Thymus (tissue), 11 donors: Measurements from ENCODE around the gene EDNRA. TPM values are rescaled to one million over a fixed set of nuclear protein-coding genes. Genes with fewer than 3 reads are reported as not detected.
A peak's percentile ranks its signal among the peaks of the same experiment; 100 is the strongest.

Source experiments
- DNase-seq, 9 donors: peaks; one replicate each; pipeline ENCODE4 v3.0.0-alpha.2; 2013; ENCODE audit warnings: low spot score in 9 of 9, low read depth in 6 of 9, missing footprints in 1 of 9
- H3K27ac ChIP-seq, 2 donors: one replicate each; pipeline ENCODE4 v1.5.1; 2013; ENCODE audit warnings: control low read depth in 1 of 2, low read depth in 1 of 2, low read length in 1 of 2, mild to moderate bottlenecking in 1 of 2, moderate library complexity in 1 of 2
- H3K27me3 ChIP-seq, 2 donors: one replicate each; pipeline ENCODE4 v1.5.1; 2013; ENCODE audit warnings: low read length in 1 of 2; ENCODE audit not compliant: control insufficient read depth in 2 of 2, insufficient read depth in 1 of 2
- H3K36me3 ChIP-seq, 2 donors: one replicate each; pipeline ENCODE4 v1.5.1; 2013; ENCODE audit warnings: low read length in 1 of 2, mild to moderate bottlenecking in 1 of 2, moderate library complexity in 1 of 2; ENCODE audit not compliant: control insufficient read depth in 2 of 2, insufficient read depth in 2 of 2
- H3K4me1 ChIP-seq, 2 donors: one replicate each; pipeline ENCODE4 v1.5.1; 2013; ENCODE audit warnings: low read length in 2 of 2; ENCODE audit not compliant: control insufficient read depth in 2 of 2, insufficient read depth in 2 of 2
- H3K4me3 ChIP-seq, 2 donors: one replicate each; pipeline ENCODE4 v1.5.1; 2013; ENCODE audit warnings: low read length in 2 of 2, control low read depth in 1 of 2, mild to moderate bottlenecking in 1 of 2
- H3K9me3 ChIP-seq, 2 donors: one replicate each; pipeline ENCODE4 v1.5.1; 2013; ENCODE audit warnings: low read length in 1 of 2, mild to moderate bottlenecking in 1 of 2; ENCODE audit not compliant: control insufficient read depth in 2 of 2, insufficient read depth in 1 of 2
- WGBS: extraction: QIAGEN DNeasy Blood & Tissue Kit; methylation state at CpG from one replicate; pipeline ENCODE4 v1.1.7; 2013; 5-methylcytosine and 5-hydroxymethylcytosine counted together
- polyA plus RNA-seq: library from polyadenylated mRNA; stranded (reverse); fragments of 200-250 nt; gene quantifications from one replicate; pipeline ENCODE4 v1.2.3, GENCODE V29; 2013
- total RNA-seq: library from RNA; stranded (reverse); fragments of 120-200 nt; gene quantifications from one replicate; pipeline ENCODE4 v1.2.4, GENCODE V29; 2013
- donor health status: healthy.

Gene EDNRA
- total and polyA plus RNA-seq, 2 donors, result 4.7 to 10.1 TPM

DNA sequence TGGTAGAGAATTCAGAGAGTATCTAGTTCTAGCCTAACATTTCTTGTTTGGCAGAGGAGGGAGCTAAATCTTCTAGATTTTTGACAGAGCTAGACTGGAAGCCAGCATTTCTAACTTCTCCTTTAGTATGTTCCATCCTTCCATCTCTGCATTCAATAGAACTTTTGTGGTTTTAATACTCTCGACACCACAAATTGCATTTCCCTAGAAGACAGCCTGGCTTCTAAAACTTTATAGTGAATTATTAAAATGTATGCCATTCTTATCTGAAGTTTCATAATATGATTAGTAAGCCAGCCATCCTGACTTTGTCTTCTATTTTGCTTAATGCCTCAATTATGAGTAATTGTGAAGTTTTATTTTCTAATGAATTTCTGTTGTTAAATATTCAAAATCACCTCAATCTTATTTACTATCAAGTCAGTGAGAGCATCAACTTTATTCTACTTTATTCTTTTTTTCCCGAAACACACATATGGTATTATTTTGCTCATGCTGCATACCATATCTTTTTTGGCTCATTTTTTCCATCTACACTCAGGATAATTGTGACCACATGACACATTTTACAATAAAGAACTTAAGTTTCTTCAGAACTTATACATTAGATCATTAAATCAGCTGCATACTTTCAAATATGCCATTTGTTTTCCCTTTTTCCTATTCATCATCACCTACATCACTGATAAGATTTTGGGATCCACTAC is 30.2 kb downstream of the EDNRA start:
- Histone ChIP-seq H3K4me1 (no peaks in the 10 kb centered on the region), H3K4me3 (no peak overlapping the region), H3K27me3 (no peaks in the 10 kb centered on the region), H3K27ac (no peak overlapping the region), H3K36me3 (no peaks in the 10 kb centered on the region), H3K9me3 (no peaks in the 10 kb centered on the region)
- DNase-seq, result no peak
- 76% methylated on average over 2 of the region's 2 CpGs for WGBS

DNA sequence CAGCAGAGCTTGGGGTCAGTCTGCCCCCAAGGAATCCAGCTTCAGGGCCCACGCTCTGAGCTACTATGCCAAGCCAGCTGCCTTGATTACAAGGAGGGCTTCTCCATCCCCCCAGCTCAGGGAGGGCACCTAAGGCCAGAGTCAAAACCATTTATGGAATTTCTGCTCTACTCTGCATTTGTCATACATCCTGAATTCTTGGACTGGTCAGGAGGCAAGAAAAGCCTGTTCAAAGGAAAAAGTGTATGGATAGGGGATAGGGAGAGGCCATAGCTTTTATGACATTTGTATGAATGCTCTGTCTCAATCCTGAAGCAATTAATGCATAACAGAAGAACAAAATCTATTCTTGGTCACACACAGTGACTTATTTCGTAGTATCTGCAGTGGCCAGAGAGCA is 32.2 kb downstream of the EDNRA start:
- Histone ChIP-seq H3K4me1 (no peaks in the 10 kb centered on the region), H3K36me3 (no peaks in the 10 kb centered on the region), H3K27ac (no peak overlapping the region), H3K27me3 (no peaks in the 10 kb centered on the region), H3K4me3 (no peak overlapping the region), H3K9me3 (no peaks in the 10 kb centered on the region)
- 92% methylated on average over 2 of the region's 2 CpGs for WGBS
- no peak for DNase-seq

DNA sequence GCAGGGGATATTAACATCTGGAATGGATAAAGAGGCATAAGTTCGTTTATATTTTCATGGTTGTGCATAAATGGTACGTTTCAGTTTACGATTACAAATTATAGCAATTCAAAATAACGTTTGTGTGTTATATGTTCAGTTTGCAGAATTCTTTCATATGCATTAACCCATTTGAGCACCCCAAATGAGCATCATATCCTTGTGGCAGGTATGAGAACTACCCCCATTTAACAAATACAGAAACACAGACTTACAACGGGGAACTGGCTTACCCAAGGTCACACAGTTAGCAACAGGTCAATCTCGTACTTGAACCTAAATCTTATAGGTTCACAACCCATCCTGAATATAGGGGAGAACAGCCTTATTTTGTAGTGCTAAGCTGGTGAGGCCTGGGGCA is 33.1 kb downstream of the EDNRA start:
- WGBS, result 93% methylated on average over 6 of the region's 6 CpGs
- H3K27ac ChIP-seq, result no peak overlapping the region
- no peaks in the 10 kb centered on the region for H3K9me3 ChIP-seq
- no peaks in the 10 kb centered on the region for H3K36me3 ChIP-seq
- no peaks in the 10 kb centered on the region for H3K4me1 ChIP-seq
- H3K27me3 ChIP-seq, result no peaks in the 10 kb centered on the region
- no peak for DNase-seq
- H3K4me3 ChIP-seq, result no peak overlapping the region

DNA sequence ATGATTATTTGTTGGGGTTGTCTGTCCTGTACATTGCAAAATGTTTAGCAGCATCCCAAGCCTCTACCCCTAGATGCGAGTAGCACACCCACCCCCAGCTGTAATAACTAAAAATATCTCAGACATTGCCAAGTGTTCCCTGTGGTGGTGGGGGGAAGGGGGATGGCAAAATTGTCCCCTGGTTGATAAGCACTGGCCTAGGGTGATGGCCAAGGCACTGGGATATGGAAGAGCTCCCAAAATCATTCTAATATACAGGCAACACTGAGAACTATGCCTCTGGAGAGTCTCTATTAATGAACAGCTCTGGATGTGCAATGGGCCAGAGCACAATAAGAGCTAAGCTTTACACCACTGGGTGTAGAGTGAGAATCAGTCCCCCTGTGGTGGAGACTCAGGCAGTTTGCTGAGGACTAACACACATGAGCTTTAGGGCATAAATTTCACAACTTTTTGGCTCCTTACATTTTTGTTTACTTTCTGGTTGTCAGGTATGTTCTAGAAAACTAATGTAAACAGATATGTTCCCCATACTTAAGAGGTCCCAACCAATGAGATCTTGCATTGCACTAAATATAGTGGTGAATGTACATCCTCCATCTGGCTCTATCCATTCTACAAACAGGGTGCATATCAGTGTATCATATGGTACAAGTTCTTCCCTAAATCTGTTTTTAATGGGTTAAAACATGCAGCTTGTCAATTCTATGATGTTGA is 34.5 kb downstream of the EDNRA start:
- H3K27ac ChIP-seq, result no peak overlapping the region
- no peak for DNase-seq
- no peaks in the 10 kb centered on the region for H3K9me3 ChIP-seq
- WGBS, result 87% methylated on average over 1 of the region's 1 CpG
- H3K36me3 ChIP-seq, result no peaks in the 10 kb centered on the region
- H3K4me1 ChIP-seq, result no peaks in the 10 kb centered on the region
- no peaks in the 10 kb centered on the region for H3K27me3 ChIP-seq
- no peak overlapping the region for H3K4me3 ChIP-seq

DNA sequence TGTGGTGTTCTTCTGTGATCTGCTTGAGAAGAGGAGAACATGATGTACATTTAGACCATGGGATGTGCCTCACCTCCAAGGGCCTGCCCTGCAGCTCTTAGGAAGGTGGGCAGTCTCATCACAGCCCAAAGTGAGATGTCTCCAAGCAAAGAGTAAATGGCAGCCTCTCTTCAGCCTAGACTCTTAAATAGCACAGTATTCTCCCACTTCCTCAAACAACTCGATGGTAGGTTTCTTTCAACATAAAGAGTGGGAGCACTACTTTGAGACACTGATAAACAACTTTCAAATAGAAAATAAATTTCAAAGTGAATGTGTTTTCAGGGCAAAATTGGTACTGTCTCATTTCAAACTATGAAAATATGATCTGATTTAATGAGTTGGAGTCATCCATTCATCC is 35.2 kb downstream of the EDNRA start:
- no peak for DNase-seq
- Histone ChIP-seq H3K9me3 (no peaks in the 10 kb centered on the region), H3K27ac (no peak overlapping the region), H3K27me3 (no peaks in the 10 kb centered on the region), H3K4me3 (no peak overlapping the region), H3K36me3 (no peaks in the 10 kb centered on the region), H3K4me1 (no peaks in the 10 kb centered on the region)
- 29% methylated on average over 1 of the region's 1 CpG for WGBS

DNA sequence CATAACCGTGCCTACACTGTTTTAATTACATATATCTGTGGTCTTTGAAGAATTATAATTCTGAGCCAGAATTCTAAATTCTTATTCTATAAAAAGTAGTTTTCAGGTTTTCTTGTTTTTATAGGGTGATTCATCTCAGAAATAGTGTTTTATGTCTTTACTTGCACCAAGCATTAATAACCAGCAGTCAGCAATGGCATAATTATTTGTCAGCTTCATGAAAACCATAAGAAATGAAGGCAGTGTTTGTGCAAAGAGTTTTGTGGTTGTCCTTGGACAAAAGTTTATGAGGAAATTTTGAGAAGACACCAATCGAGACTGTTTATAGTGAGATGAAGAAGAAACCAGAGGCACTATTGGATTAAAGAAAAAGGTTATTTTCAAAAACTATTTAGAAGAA is 37.2 kb downstream of the EDNRA start:
- no peak for DNase-seq
- Histone ChIP-seq H3K4me1 (no peaks in the 10 kb centered on the region), H3K27me3 (no peaks in the 10 kb centered on the region), H3K4me3 (no peak overlapping the region), H3K36me3 (no peaks in the 10 kb centered on the region), H3K9me3 (no peaks in the 10 kb centered on the region), H3K27ac (no peak overlapping the region)
- 97% methylated on average over 2 of the region's 2 CpGs for WGBS

DNA sequence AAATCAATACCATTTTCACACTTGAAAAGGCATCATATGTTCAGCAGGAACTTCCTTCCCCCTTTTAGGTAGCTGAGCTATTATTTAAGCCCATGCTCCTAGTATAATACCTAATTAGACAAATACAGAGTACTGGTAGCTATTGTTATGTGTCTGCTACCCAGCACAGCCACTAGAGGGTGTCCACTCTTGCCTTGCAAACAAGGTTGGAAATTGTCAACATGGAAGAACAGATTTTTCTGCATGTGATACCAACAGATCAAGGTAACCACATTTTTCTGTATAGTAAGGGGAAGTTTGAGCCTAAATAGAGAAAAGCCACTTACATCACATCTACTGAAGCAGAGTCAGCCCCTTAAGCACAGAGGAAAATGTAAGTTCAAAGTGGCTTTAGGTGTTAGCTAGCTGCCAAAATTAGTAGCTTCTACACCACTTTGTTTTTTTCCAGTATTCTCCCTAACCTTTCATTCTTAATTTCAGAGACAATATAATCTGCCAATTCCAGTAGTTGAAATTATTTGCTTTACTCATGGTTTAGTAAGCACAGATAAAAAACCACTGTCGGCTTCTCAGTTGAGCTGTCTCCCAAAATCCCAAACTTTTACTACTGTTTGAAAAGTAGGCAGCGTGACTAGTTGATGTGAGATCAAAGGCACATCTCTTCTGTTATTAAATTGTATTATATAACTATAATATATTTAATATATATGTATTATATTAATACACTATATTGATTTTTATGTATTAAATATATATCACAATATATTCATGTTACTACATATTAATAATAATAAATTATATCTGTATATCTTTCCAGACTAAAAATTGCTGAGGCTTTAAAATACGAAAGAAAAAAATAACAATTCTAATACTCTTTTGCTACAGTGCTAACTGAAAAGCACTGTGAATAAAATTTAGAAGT is 38.2 kb downstream of the EDNRA start:
- no peak overlapping the region for H3K27ac ChIP-seq
- no peaks in the 10 kb centered on the region for H3K9me3 ChIP-seq
- H3K36me3 ChIP-seq, result no peaks in the 10 kb centered on the region
- no peaks in the 10 kb centered on the region for H3K4me1 ChIP-seq
- H3K4me3 ChIP-seq, result no peak overlapping the region
- DNase-seq, result peak in 8 of 9 donors; percentile 9 to 66 (median 30)
- 81% methylated on average over 3 of the region's 3 CpGs for WGBS
- no peaks in the 10 kb centered on the region for H3K27me3 ChIP-seq

DNA sequence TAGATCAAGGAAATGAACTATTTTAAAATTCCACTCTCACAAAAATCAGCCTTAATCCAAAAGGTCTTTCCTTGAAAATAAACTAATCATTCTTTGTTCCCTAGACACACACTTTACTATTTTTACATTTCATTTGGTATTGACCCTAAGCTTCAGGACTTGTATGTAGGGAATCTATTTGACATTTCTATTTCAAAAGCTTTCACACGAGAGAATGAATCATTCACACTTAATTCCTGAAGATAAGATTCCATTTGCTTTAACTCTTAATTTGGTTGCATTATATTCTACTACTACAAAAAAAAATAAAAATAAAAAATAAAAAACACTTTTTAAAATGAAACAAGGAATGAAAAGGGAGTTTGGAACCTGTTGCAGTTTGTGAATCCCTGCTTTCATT is 43.7 kb downstream of the EDNRA start:
- DNase-seq, result no peak
- no peaks in the 10 kb centered on the region for H3K36me3 ChIP-seq
- H3K27me3 ChIP-seq, result no peaks in the 10 kb centered on the region
- no peak overlapping the region for H3K27ac ChIP-seq
- WGBS, result 89% methylated on average over 1 of the region's 1 CpG
- H3K4me1 ChIP-seq, result no peaks in the 10 kb centered on the region
- no peaks in the 10 kb centered on the region for H3K9me3 ChIP-seq
- no peak overlapping the region for H3K4me3 ChIP-seq
